Suppressor macrophage treated with lipopolysaccharide for 1 hour (primary cell): ENCODE measurements around the gene GPC5.
A peak's percentile ranks its signal among the peaks of the same experiment; 100 is the strongest.
"Not testable (repeated sequence)": the region's sequence is repeated elsewhere in the genome, so short reads cannot be mapped to it uniquely, and the experiment has no call there.

Experiments
- DNase-seq, 3 donors: peaks; one replicate each; pipeline ENCODE4 v3.0.0-alpha.2; 2020 to 2022

Gene GPC5

DNA sequence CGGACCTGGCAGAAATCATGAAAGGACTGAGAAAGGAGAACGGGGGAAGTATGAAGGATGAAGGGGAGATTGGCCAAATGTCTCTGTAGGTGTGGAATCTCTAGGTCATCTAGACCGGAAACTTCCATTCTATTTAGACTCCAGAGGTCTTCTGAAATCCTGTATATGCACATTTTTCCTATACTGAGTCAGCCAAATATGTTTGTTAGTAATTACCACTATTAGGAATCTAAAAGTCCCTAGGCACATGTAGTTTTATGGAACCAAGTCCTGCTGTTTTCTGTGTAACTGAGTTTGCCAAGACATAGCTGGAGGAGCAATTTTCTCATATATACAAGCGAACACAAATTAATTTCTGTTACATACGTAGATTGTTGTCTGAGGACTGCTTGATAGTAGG, 498.1 kb downstream of the GPC5 start:
- no peak for DNase-seq

DNA sequence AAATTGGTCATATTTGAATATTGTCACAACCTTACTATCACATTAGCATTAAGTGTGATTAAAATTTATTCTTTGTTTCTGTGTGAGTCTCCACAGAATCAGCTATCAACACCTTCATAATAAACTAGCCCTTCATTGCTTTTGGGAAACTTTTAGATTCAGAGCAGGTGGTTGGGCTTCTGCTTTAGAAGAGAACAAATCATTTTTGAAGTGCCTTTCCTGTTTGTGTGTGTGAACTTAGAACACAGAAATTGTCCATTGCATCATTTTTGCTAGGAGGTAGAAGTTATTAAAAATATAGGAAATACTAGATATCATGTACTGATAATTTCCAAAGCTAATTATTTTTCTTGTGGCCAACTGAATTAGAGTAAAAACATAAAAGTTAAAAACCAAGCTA, 500.6 kb downstream of the GPC5 start:
- DNase-seq = not testable (repeated sequence)

DNA sequence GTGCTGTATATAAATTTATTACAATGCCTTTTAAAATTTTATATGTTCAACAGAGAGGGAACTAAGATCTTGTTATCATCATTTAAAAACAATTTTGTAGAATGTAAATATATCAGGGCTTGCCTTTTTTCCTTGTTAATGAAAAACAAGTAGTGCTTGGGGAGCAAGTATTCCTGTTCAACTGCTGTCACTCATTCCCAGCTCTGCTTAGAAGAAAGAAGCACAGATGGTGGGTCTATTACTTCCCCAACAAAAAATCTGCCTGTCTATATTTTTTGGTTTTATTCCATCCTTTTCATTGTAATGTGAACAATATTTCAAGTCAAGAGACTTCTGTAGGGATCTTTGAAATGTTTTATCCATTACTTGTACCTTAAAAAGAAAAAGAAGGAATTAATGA, 503.9 kb downstream of the GPC5 start:
- no peak for DNase-seq

DNA sequence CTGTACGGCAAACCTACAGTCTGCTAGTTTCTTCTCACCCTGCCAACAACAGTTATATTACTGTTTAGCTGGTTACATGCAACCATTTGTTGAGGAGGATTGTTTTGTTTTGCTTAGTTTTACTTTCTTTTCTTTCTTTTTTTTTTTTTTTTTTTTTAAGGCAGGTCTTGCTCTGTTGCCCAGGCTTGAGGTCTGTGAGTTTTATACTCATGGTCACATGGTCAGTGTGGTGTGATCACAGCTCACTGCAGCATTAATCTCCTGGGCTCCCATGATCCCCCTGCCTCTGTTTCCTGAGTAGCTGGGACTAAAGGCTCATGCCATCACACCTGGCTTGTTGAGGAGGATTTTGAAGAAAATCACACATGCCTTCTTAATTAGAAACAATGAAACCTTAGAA, 505.6 kb downstream of the GPC5 start:
- DNase-seq = no peak

DNA sequence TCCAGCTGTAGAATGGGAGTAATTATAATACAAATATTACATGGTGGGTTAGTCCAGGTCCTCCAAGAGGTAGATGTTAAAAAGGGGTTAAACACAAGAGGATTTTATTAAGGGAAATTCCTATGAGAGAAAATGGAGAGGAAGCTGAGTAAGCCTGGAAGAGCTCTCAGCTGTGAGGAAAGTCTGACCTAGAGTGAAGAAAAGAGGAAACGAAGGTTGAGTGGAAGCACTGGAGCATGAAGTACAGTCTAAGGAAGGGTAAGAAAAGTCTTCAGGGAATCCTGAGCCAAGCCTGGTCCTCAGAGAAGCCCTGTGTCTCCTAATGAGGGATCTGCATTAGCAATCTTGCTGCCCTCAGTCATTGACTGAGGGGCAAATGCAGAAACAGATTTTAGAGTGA, 506.2 kb downstream of the GPC5 start:
- peak in 2 of 3 donors; percentile 0 to 6 for DNase-seq

DNA sequence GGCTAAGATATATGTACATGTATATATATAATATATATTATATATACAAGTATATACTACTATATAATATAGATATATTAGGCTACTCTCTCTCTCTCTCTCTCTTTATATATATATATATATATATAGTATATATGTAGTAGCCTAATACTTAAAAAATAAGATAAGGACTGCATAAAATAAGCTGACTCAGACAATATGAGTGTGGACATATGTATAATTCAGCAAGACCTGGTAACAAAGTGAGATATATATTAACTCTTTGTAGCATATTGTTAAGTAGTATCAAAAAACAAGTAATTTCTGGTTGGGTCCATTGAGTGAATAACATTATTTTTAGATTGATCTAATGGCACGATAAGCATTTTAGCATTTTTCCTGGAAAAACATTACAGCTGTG, 509.0 kb downstream of the GPC5 start:
- no peak for DNase-seq

DNA sequence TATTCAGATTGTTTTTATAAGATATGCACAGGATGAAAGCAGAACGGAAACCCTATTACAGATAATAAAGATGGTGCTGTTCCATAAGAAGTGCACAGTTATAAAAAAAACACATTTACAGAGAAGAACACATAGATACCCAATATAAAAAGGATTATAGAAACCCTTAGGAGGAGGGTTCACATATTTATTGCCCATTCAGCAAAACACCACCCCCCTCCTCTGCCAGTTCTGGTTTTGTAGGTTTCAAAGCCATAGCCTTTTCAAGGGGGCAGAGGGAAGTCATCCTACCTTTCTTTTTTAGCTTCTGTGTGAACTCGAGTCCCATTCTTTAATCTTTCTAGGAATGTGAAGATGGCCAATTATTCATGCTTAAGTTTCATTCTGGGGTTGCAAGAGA, 511.2 kb downstream of the GPC5 start:
- no peak for DNase-seq

DNA sequence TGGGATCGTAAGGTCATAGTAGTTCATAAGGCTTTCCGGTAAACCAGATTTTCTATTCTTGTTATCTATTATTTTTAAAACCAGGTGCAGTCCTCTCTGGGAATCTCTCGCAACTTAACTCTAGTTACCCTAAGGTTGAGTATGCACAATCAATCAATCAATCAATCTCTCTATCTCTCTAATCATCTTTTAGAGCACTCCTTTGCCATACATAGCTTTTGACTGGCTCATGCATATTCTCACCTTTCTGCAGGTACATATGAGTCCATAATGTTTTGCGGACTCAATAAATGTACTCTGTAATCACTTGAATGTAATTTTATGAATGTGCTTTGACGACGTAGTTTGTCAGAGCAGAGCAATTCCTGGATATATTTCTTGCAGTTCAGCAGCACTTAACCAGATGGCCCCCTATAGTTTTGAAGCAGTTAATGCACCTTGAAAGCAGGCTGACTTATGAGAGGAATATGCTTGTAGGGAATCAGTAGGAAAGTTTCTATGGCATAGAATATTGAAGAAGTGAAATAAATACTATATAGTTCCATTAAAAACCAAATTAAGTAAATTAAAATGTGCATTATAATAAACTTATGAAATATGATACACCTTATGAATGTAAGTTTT, 524.7 kb downstream of the GPC5 start:
- DNase-seq = no peak

DNA sequence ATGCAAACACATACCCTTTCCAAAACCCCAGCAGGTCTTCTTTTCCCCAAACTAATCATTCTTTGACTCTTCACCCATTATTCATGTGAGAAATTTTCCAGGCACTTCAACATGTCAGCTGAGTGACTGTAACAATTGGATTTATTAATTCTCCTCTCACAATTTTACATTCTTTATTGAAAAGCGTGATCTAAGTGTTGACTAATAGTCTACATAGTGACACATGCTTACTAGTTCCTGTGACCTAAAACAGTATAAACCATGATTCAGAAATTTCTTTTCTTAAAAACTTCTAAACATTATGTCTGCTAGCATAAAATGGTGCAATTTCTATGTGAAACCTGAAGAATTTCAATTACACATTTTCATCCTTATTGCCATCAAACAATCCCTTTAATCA, 532.3 kb downstream of the GPC5 start:
- no peak for DNase-seq

DNA sequence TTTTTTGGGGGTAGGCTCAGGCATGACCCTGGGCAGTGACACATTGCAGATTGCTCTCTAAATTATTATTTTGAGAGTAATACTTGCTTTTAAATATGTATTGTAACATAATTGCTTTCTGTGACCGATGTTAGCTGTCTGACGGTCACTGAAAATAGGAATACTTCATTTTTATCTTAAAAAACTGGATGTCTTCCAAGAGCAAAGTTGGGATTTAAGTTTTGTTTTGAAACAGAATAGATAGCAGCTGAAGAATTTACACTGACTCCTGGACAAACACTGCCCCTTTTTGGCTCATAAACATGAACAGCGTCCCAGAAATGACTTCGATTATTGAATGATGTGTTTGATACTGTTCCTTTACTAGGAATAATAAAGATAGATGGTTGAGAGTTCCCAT, 535.9 kb downstream of the GPC5 start:
- no peak for DNase-seq

DNA sequence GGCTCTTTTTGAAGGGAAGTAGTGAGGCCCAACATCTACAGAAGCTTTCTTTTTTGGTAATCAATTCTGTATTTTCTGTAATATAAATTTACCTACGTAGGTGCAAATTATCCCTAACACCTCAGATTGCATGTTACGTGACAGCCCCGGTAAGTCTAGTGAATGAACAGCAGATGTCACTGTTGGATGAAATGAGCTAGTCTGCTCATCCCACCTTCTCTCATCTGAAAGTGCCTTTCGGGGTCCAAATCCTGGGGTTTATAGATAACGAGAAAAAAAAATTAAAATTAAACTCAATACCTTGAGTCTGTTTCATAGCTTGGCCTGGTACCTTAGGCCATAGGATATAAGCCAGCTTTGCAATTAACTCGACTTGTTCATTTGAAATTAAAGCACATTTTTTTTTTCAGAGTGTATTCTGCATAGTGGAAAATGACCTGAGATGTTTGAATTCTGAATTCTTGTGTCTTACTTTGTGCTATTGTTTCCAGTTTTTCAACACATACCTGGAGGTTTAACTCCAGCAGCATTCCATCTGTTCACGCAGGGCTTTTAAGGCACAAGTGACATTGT, 548.2 kb downstream of the GPC5 start:
- DNase-seq = peak in 1 of 3 donors; percentile 0

DNA sequence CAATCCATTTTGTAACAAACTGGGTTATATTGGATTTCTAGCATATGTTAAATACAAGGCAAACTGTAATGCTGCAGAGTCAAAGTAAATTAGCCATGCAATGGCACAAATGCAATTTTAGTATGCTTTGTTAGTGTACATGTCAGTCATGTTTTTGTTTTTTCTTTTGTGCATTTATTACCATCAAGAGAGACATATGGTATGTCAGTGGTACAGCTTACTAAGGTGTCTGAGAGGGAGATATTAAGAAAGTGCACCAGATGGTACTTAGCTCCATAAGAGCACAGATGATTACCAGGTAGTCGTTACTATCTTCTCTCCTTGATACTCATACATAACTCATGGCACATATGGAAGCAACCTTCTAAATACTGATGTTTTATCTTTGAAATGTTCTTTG, 550.3 kb downstream of the GPC5 start:
- no peak for DNase-seq

DNA sequence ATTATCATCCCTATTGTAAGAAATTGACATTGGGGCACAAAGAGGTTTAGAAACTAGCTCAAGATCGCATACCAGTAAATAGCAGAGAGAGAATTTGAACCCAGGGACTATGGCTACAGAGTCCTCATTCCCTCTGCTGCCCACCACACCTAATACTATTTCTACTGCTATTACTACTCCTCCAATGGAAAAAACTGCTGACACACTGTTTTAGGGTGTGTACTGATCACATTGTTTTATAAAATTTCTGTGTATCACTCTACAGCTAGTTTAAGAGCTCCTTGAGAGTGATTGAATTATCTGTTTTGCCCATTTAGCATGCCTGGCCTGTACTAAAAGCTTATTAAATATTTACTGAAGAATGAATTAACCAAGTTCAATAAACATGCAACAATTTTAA, 552.4 kb downstream of the GPC5 start:
- DNase-seq = no peak

DNA sequence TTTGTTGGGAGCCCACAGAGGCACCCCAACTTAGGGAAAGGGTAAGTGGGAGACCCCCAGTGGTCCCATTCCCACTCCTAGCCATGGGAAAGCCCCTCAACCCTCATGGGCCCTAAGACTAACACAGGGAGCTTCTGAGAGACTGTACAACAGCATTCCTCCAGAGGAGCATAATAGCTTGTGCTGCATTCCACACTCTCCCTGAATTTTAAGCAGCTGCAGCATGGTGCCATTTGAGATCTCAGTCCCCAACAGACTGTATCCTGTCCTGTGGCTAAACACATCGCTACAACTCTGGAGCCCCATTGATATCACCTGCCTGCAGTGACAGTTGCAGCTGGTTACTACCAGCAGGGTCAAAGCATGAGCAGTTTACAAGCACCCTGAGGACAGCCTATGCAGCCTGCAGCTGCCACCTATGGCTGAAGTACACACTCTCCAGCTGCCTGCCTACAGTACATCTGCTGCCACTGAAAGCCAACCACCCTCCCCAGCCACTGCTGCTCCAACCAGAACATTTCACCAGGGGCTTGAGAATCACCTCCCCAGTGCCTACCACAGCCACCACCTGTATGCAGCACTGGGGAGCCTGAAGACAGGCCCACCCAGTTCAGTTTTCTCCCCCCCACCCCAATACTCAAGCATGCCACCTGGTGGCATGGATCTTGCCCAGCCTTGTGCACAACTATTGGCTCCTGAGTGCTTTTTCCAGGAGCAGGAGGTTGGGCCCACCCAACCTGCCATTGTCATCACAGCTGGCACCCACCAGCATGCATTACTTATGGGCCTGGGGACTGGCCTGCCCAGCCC, 557.3 kb downstream of the GPC5 start:
- DNase-seq = no peak

DNA sequence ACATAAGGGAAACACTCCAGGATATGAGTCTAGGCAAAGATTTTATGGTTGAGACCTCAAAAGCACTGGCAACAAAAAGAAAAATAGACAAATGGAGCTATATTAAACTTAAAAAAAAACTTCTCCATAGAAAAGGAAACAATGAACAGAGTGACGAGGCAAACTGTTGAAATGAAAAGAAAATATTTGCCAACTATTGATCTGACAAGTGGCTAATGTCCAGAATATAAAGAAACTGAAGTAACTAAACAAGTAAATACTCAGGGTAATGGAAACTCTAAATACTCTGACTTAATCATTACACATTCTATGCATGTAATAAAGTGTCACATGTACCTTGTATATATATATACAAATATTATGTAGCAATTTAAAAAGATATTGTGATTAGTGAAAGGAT, 562.5 kb downstream of the GPC5 start:
- no peak for DNase-seq

DNA sequence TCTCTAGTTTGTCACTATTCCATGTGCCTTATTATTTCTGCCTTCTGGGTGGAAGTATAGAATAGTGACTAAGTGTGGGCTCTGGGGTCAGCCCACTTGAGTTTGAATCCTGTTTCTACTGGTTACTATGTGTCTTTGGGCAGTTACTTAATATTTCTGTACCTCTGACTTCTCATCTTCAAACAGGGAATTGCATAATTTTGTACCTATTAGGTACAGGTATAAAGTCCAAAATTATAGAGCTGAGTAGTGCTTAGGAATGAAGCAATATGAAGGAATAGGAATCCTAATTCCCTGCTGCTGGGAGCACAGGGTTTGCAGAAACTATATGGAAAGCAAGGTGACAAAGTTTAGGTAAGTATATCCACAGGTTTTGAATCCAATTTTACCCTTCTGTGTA, 564.5 kb downstream of the GPC5 start:
- no peak for DNase-seq

DNA sequence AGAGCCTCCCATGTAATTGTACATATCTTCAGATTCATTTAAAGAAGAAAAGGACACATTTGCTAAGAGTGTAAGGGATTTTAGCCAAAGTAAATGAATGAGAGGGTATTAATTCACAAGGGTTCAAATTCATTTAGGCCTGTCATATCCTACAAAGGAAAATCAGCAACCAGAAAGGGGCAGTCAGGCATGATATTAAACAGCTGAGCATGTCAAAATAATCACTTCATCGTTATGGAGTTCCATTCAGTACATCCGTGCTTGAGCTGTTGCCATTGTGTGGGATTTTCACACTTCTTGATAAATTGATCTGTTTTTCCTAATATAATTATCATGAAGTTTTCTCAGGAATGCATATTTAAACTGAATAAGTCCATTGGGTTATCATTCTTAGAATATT, 567.1 kb downstream of the GPC5 start:
- no peak for DNase-seq

DNA sequence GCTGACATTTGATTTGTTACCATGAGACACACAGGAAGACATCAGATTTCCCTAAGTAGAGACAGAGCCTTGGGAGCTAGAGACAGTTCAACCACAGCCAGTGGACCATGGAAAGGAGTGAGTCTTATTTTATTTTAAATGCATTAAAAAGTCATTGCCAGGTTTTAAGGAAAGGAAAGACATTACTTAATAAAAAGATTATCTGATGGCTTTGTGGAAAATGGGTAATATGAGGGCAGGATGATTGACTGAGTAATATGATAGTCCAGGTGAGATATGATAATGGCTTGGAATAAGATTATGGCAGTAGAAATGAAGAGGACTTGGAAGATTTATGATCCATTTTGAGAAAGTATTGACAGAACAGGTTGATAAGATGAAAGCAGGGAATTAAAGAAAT, 580.1 kb downstream of the GPC5 start:
- no peak for DNase-seq

DNA sequence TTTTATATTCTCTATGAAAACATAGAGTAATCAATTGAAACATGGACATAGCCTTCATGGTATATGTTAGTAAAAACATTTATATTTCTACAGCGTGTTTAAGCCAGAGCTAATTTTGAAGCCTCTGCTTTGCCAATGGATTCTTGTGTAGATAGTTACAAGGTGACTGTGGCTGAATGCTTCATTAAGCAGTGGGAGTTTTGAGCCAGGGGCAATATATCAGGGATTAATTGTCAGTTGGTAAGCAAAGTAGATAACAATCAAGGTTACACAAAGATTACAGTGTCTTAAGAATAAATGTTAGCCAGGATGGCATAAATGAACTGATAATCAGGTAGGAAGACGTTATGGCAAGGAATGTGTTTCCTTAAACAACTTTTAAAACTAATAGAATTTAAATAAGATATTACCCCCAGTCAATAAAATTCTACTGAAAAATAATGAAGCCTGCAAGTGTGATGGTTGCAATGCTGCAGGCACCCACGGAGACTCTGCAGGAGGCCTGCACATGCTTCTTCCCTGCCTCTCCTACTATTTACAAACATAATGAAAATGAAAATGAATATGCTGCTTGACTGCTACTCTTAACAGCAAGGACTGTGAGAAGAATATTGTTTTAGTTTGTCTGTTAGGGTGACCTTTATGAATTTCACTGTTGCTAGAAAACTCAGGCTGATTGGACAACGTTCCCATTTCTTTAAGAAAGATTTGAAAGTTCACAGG, 588.5 kb downstream of the GPC5 start:
- no peak for DNase-seq

DNA sequence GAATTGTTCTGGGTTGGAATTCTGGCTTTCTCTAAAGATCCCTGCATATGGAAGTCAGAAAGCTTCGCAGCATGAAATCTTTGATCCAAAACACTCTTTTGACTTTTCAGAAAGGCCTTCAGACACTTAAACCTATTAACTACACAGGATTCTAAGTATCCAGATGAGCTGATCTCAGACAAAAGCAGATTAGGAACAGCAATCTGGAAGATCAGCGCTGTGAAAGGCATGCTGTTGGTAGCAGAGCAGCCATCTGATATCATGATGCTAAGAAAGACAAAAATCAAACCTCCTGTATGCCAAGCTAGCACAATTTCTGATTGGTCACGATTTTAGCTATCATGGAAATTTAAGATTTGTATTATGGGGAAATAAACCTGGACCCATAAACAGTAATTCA, 589.9 kb downstream of the GPC5 start:
- DNase-seq = no peak

DNA sequence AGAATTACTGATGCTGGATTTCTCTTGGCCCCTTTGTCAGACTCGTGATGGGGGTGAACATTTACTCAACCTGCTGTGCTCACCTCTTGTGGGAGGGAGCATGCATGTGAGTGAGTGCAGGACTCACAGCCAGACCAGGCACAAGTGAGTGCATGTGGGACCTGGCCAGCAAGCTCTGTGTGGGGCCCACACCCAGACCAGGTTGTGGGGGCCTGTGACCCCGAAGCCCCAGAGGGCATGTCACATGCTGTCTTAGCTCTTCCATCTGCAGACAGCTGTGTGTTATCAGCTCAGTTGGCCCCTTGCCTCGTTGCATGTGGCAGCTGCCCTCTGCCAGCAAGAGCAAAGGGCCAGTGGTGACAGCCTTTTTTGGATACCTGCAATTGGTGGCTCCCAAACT, 614.4 kb downstream of the GPC5 start:
- no peak for DNase-seq

DNA sequence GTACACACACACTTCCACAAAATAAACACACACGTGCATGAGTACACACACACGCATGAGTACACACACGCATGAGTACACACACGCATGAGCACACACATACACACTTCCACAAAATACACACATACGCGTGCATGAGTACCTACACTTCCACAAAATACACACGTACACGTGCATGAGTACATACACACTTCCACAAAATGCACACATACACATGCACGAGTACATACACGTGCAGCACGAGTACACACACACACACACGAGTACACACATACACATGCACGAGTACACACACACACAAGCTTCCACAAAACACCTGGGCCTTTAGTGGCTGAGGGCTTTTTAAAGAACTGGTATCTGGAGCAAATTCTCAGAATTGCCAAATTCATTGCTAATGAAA, 619.3 kb downstream of the GPC5 start:
- no peak for DNase-seq

DNA sequence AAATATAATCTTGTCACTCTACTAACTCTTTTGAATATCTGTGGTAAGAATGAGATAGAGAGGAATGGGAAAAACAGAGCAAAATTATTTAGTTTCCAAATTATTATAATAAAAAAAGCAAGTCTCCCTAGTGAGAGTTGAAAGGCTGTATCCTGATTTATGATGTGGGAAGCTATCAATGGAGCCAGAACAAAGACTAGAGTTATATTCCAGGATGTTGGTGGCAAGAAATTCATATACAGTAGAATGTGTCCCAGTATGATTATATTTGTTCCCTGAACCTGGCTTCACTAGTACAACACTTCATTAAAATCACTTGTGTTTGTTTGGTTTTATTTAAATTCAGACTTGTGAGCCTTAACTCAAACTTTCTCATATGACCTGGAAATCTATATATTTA, 630.3 kb downstream of the GPC5 start:
- no peak for DNase-seq

DNA sequence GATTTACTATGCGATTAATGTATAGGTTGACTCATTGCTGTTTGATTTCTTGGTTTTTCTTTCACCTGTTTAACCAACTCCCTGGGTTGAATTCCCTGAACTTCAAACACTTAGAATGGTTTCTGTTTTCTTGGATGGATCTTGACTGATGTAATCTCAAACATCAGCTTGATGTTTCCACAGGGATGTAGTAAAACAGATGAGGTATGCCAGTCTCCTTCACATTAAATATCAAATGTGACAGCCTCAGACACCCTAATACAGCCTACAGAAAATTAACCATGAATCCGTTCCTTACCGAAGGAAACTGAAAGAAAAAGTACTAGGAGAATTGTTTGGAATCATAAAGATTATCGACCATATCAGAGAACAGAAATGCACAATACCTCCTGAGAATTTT, 631.2 kb downstream of the GPC5 start:
- DNase-seq = no peak
